Naive thymus-derived CD8-positive, alpha-beta T cell (primary cell): Measurements from ENCODE around the gene ANKFY1. TPM values are rescaled to one million over a fixed set of nuclear protein-coding genes. Genes with fewer than 3 reads are reported as not detected.
A peak's percentile ranks its signal among the peaks of the same experiment; 100 is the strongest.
"Not testable (repeated sequence)": the region's sequence is repeated elsewhere in the genome, so short reads cannot be mapped to it uniquely, and the experiment has no call there.

Experiments used
- ATAC-seq, 2 donors: fragments of 150-1000 bp; cut with Tn5 transposase in 1 of 2; sonication (Bioruptor Pico), chemical (Tn5 transposase) in 1 of 2; 1 replicate in 1 of 2; 2 replicates in 1 of 2; pipeline ENCODE4 v1.10.0; 2021; ENCODE audit warnings: mild to moderate bottlenecking in 2 of 2, moderate library complexity in 2 of 2
- POLR2A ChIA-PET: fragments of 350-600 bp; sonication (Branson Sonifier 250); formaldehyde crosslinking; loops from one replicate; lab custom pipeline; 2021; ENCODE audit warnings: antibody characterized with exemption; lab: Charles Lee
- DNase-seq, 10 donors: peaks; one replicate each; pipeline versions ENCODE4 v3.0.0 to v3.0.0-alpha.2; 2020 to 2022
- H3K27ac Mint-ChIP-seq, 10 donors: one replicate each; pipeline ENCODE4 v1.8.0; 2020 to 2022; ENCODE audit warnings: mild to moderate bottlenecking in 10 of 10, mixed read lengths in 10 of 10, moderate library complexity in 4 of 10, inconsistent platforms in 1 of 10
- H3K27me3 Mint-ChIP-seq, 5 donors: one replicate each; pipeline ENCODE4 v1.8.0; 2021 to 2022; ENCODE audit warnings: mixed read lengths in 5 of 5
- H3K36me3 Mint-ChIP-seq, 3 donors: one replicate each; pipeline ENCODE4 v1.8.0; 2020 to 2022; ENCODE audit warnings: mixed read lengths in 3 of 3, mild to moderate bottlenecking in 2 of 3, inconsistent platforms in 1 of 3
- H3K4me1 Mint-ChIP-seq, 4 donors: one replicate each; pipeline ENCODE4 v1.8.0; 2021 to 2022; ENCODE audit warnings: mixed read lengths in 4 of 4
- H3K4me3 Mint-ChIP-seq, 10 donors: one replicate each; pipeline ENCODE4 v1.8.0; 2020 to 2022; ENCODE audit warnings: mild to moderate bottlenecking in 10 of 10, mixed read lengths in 10 of 10, moderate library complexity in 6 of 10, inconsistent platforms in 1 of 10
- H3K9me3 Mint-ChIP-seq, 9 donors: one replicate each; pipeline ENCODE4 v1.8.0; 2020 to 2022; ENCODE audit warnings: mixed read lengths in 9 of 9, mild to moderate bottlenecking in 3 of 9, inconsistent platforms in 1 of 9, moderate library complexity in 1 of 9
- polyA plus RNA-seq, 3 donors: library from polyadenylated mRNA; unstranded; fragments of 300-500 nt; fragmentation: Illumina TruSeq; gene quantifications; one replicate each; pipeline ENCODE4 v1.2.3, GENCODE V29; 2021
- total RNA-seq, 8 experiments: library from RNA in 2 of 8; stranded (reverse) in 2 of 8; gene quantifications; one replicate each; pipeline ENCODE4 v1.2.3 and lab custom pipeline; 2021 to 2026

The ANKFY1 gene
- total and polyA plus RNA-seq, 5 experiments from 2014 or later, result 9.9 to 68.9 (median 13.7) TPM

GRCh38 chr17:4143563-4144421 lies 120.0 kb downstream of the ANKFY1 start:
- POLR2A ChIA-PET, result interaction anchor here (0.6 to 4.1 kb wide), 46 partner anchors 8 to 1742 kb away, joined by 3 to 117 read pairs (median 4); partner anchors contain the start of genes ATP2A3, CAMKK1, CTNS and DHX33
- ATAC-seq, result peak; percentile 75 to 76
- Mint-ChIP-seq H3K4me1 (peaks cover 19 to 50% (median 43%) of the 10 kb centered on the region in 4 donors), H3K27me3 (no peaks in the 10 kb centered on the region), H3K9me3 (no peaks in the 10 kb centered on the region), H3K36me3 (peaks cover 0 to 10% (median 0%) of the 10 kb centered on the region in 3 donors), H3K4me3 (peak overlapping the region; percentile 98 to 100 (median 99)), H3K27ac (peak overlapping the region; percentile 99 to 100 (median 100))
- peak; percentile 85 to 96 (median 91) for DNase-seq

- Mint-ChIP-seq H3K36me3 (peaks cover 0 to 14% (median 0%) of the 10 kb centered on the region in 3 donors), H3K27me3 (no peaks in the 10 kb centered on the region), H3K4me1 (peaks cover 24 to 60% (median 58%) of the 10 kb centered on the region in 4 donors), H3K4me3 (peak overlapping the region; percentile 98 to 100 (median 99)), H3K9me3 (no peaks in the 10 kb centered on the region), H3K27ac (peak overlapping the region; percentile 77 to 100 (median 100))
- POLR2A ChIA-PET, result interaction anchor here (0.5 to 4.1 kb wide), 26 partner anchors 9 to 1741 kb away, joined by 3 to 117 read pairs (median 8); partner anchors contain the start of genes ATP2A3, CAMKK1, DHX33 and HASPIN
- peak; percentile 10 to 12 for ATAC-seq
- DNase-seq, result peak in 2 of 10 donors; percentile 33 to 38
Observed at GRCh38 chr17:4142107-4142900, 121.5 kb downstream of the ANKFY1 start.

GRCh38 chr17:4140125-4140524 lies 123.7 kb downstream of the ANKFY1 start:
- H3K4me3 Mint-ChIP-seq, result peak overlapping the region in 9 of 10 donors; percentile 12 to 98 (median 65)
- H3K36me3 Mint-ChIP-seq, result peaks cover 0 to 20% (median 0%) of the 10 kb centered on the region in 3 donors
- H3K27ac Mint-ChIP-seq, result peak overlapping the region in 6 of 10 donors; percentile 22 to 82 (median 57)
- no peak for ATAC-seq
- DNase-seq, result no peak
- no peaks in the 10 kb centered on the region for H3K9me3 Mint-ChIP-seq
- POLR2A ChIA-PET, result interaction anchor here (0.6 kb wide), 1 partner anchor 116 kb away, joined by 4 read pairs; no protein-coding TSS in a partner anchor
- H3K27me3 Mint-ChIP-seq, result no peaks in the 10 kb centered on the region
- peaks cover 34 to 77% (median 73%) of the 10 kb centered on the region in 4 donors for H3K4me1 Mint-ChIP-seq

- not testable (repeated sequence) for H3K9me3 Mint-ChIP-seq, DNase-seq, H3K27me3 Mint-ChIP-seq, ATAC-seq
- Mint-ChIP-seq H3K36me3 (peaks cover 0 to 24% (median 0%) of the 10 kb centered on the region in 3 donors), H3K27ac (peak overlapping the region in 2 of 10 donors; percentile 69 to 85), H3K4me3 (peak overlapping the region in 7 of 10 donors; percentile 5 to 98 (median 61)), H3K4me1 (peaks cover 37 to 79% (median 75%) of the 10 kb centered on the region in 4 donors)
- POLR2A ChIA-PET, result interaction anchor here (1.0 kb wide), 1 partner anchor 12 kb away, joined by 3 read pairs; no protein-coding TSS in a partner anchor
Observed at GRCh38 chr17:4138906-4139526, 124.8 kb downstream of the ANKFY1 start.

- POLR2A ChIA-PET, result interaction anchor here (0.7 kb wide), 1 partner anchor 46 kb away, joined by 5 read pairs; no protein-coding TSS in a partner anchor
- Mint-ChIP-seq H3K9me3 (no peaks in the 10 kb centered on the region), H3K27me3 (no peaks in the 10 kb centered on the region), H3K4me1 (peaks cover 37 to 79% (median 78%) of the 10 kb centered on the region in 4 donors), H3K4me3 (no peak overlapping the region), H3K27ac (peak overlapping the region in 2 of 10 donors; percentile 29 to 85), H3K36me3 (peaks cover 0 to 35% (median 0%) of the 10 kb centered on the region in 3 donors)
- ATAC-seq (no peak), DNase-seq (no peak)
Observed at GRCh38 chr17:4136373-4136772, 127.4 kb downstream of the ANKFY1 start.

GRCh38 chr17:4135489-4135888 lies 128.3 kb downstream of the ANKFY1 start:
- DNase-seq (no peak), ATAC-seq (no peak)
- H3K4me1 Mint-ChIP-seq, result peaks cover 38 to 79% (median 78%) of the 10 kb centered on the region in 4 donors
- POLR2A ChIA-PET, result no interaction called here
- peak overlapping the region in 5 of 10 donors; percentile 12 to 58 (median 47) for H3K27ac Mint-ChIP-seq
- H3K36me3 Mint-ChIP-seq, result peaks cover 0 to 42% (median 2%) of the 10 kb centered on the region in 3 donors
- no peaks in the 10 kb centered on the region for H3K9me3 Mint-ChIP-seq
- H3K27me3 Mint-ChIP-seq, result no peaks in the 10 kb centered on the region
- H3K4me3 Mint-ChIP-seq, result peak overlapping the region in 1 of 10 donors; percentile 5

GRCh38 chr17:4134721-4135120 lies 129.1 kb downstream of the ANKFY1 start:
- H3K4me1 Mint-ChIP-seq, result peaks cover 34 to 76% (median 74%) of the 10 kb centered on the region in 4 donors
- H3K4me3 Mint-ChIP-seq, result peak overlapping the region in 3 of 10 donors; percentile 31 to 52 (median 49)
- no peaks in the 10 kb centered on the region for H3K27me3 Mint-ChIP-seq
- peak overlapping the region in 8 of 10 donors; percentile 10 to 90 (median 68) for H3K27ac Mint-ChIP-seq
- H3K9me3 Mint-ChIP-seq, result no peaks in the 10 kb centered on the region
- DNase-seq (no peak), ATAC-seq (no peak)
- peaks cover 0 to 41% (median 7%) of the 10 kb centered on the region in 3 donors for H3K36me3 Mint-ChIP-seq
- POLR2A ChIA-PET, result interaction anchor here (0.6 kb wide), 1 partner anchor 23 kb away, joined by 3 read pairs; no protein-coding TSS in a partner anchor

GRCh38 chr17:4130715-4131114 lies 133.1 kb downstream of the ANKFY1 start:
- Mint-ChIP-seq H3K4me3 (no peak overlapping the region), H3K9me3 (no peaks in the 10 kb centered on the region), H3K27ac (peak overlapping the region in 5 of 10 donors; percentile 12 to 31 (median 22)), H3K36me3 (peaks cover 0 to 56% (median 12%) of the 10 kb centered on the region in 3 donors), H3K4me1 (peaks cover 28 to 66% (median 62%) of the 10 kb centered on the region in 4 donors), H3K27me3 (no peaks in the 10 kb centered on the region)
- DNase-seq (no peak), ATAC-seq (no peak)
- POLR2A ChIA-PET, result interaction anchor here (1.6 kb wide), 1 partner anchor 12 kb away, joined by 11 read pairs; the partner anchor contains the start of genes CYB5D2 and ZZEF1

GRCh38 chr17:4127555-4127954 lies 136.2 kb downstream of the ANKFY1 start:
- H3K27me3 Mint-ChIP-seq, result no peaks in the 10 kb centered on the region

GRCh38 chr17:4125552-4125951 lies 138.2 kb downstream of the ANKFY1 start:
- POLR2A ChIA-PET, result no interaction called here
- Mint-ChIP-seq H3K36me3 (peaks cover 0 to 74% (median 18%) of the 10 kb centered on the region in 3 donors), H3K27ac (peak overlapping the region in 9 of 10 donors; percentile 39 to 81 (median 58)), H3K27me3 (no peaks in the 10 kb centered on the region), H3K4me1 (peaks cover 17 to 43% (median 35%) of the 10 kb centered on the region in 4 donors), H3K4me3 (no peak overlapping the region), H3K9me3 (no peaks in the 10 kb centered on the region)
- ATAC-seq (no peak), DNase-seq (no peak)

More at GRCh38 chr17:4127555-4127954, 136.2 kb downstream of the ANKFY1 start:
- H3K4me3 Mint-ChIP-seq, result no peak overlapping the region
- no peak for ATAC-seq
- H3K27ac Mint-ChIP-seq, result peak overlapping the region in 2 of 10 donors; percentile 21 to 73
- POLR2A ChIA-PET, result interaction anchor here (0.5 to 1.5 kb wide), 2 partner anchors 12 to 21 kb away, joined by 3 read pairs; no protein-coding TSS in a partner anchor
- H3K4me1 Mint-ChIP-seq, result peaks cover 21 to 53% (median 48%) of the 10 kb centered on the region in 4 donors
- DNase-seq, result no peak
- peaks cover 0 to 70% (median 14%) of the 10 kb centered on the region in 3 donors for H3K36me3 Mint-ChIP-seq
- no peaks in the 10 kb centered on the region for H3K9me3 Mint-ChIP-seq

GRCh38 chr17:4124999-4125398 lies 138.8 kb downstream of the ANKFY1 start:
- peaks cover 0 to 73% (median 15%) of the 10 kb centered on the region in 3 donors for H3K36me3 Mint-ChIP-seq
- no peak overlapping the region for H3K4me3 Mint-ChIP-seq
- H3K4me1 Mint-ChIP-seq, result peaks cover 15 to 40% (median 32%) of the 10 kb centered on the region in 4 donors
- DNase-seq, result no peak
- H3K27ac Mint-ChIP-seq, result peak overlapping the region in 8 of 10 donors; percentile 11 to 81 (median 58)
- no peaks in the 10 kb centered on the region for H3K9me3 Mint-ChIP-seq
- no peaks in the 10 kb centered on the region for H3K27me3 Mint-ChIP-seq
- no peak for ATAC-seq
- POLR2A ChIA-PET, result no interaction called here
